Measurements from ENCODE around the gene GREM2.

GREM2 gene

GRCh38 chr1:240610636-240611035, 1.3 kb downstream of the GREM2 start:
- DNase-seq (ENCODE audit: low read depth) = no peak

DNA sequence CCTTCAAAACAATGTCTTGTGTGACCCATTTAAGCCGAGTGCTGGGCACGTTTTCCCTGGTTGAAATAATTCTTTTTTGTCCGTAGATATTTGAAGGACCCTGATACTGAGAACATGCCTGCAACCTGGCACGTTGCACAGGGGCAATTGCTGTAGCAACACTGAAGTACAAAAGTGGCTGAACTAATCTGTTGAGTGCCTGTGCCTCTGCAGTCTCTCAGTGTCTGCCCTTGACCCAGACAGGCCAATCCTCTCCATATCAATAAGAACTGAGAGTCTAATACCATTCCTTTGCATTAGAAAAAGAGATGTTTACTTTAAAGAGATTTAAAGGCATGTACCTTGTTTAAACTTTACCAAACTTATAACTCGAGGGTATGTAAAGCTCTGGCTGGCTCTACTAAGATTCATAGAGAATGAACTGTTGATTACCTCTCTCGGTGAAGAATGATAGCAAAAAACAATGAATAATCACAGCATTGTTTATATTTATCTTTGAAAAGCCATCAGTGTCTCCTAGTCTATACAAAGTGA, 2.4 kb downstream of the GREM2 start:
- no peak for DNase-seq (ENCODE audit: low read depth)

GRCh38 chr1:240608707-240609106, 3.2 kb downstream of the GREM2 start:
- peak; percentile 21 for DNase-seq (ENCODE audit: low read depth)

GRCh38 chr1:240607006-240607405, 4.9 kb downstream of the GREM2 start:
- no peak for DNase-seq (ENCODE audit: low read depth)

DNA sequence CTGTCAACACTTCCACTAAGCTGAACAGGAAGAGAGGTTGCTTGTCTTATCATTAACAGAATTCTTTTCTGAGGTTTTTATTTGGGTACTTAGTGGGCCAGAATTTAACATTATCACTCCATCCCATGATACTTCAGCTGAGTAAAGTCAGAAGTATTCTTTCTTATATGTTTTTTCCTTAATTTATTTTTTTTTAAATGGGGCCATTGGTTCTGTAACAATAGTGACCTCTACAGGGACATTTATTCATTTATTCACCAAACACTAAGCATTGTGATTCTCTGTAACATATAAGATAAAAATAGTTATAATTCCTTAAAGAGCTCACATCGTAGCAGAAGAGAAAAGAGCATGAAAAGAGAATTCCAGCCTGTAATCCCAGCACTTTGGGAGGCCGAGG, 9.8 kb downstream of the GREM2 start:
- DNase-seq (ENCODE audit: low read depth) = peak; percentile 20

DNA sequence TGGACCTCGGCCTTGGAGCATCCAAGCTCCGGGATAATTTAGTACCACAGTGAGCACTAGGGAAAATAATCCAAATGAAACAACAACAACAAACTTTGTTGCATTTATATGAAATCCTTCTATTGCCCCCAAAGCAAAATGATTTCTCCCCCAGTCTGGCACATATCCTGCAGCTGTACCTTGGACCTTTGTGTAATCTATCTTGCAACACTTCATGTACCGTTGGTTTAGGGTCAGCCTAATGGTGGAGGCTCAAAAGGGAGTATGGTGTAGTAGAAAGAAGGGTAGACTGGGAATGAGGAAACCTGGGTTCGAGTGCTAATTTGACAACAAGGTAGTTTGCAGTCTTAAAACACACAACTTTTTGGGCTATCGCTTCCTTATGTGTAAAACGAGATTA, 12.1 kb downstream of the GREM2 start:
- DNase-seq (ENCODE audit: low read depth) = no peak

DNA sequence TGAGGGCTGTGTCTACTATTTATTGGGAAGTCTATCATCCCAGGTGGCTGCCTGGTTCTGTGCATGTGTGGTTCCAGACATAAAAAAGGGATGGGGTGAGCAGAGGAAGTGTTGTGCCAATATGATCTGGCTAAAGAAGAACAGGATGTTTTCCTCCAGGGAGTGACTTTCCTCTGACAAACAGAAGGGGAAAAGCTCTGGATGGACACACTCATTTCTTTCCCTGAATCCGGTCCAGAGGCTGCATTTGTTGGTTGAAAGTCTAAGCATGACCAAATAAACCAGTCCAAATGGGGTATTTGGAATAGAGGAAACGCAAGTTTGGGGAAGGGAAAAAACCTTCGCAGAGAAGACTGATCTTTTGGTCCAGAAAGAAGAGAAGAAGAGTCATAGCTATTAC, 12.7 kb downstream of the GREM2 start:
- no peak for DNase-seq (ENCODE audit: low read depth)

DNA sequence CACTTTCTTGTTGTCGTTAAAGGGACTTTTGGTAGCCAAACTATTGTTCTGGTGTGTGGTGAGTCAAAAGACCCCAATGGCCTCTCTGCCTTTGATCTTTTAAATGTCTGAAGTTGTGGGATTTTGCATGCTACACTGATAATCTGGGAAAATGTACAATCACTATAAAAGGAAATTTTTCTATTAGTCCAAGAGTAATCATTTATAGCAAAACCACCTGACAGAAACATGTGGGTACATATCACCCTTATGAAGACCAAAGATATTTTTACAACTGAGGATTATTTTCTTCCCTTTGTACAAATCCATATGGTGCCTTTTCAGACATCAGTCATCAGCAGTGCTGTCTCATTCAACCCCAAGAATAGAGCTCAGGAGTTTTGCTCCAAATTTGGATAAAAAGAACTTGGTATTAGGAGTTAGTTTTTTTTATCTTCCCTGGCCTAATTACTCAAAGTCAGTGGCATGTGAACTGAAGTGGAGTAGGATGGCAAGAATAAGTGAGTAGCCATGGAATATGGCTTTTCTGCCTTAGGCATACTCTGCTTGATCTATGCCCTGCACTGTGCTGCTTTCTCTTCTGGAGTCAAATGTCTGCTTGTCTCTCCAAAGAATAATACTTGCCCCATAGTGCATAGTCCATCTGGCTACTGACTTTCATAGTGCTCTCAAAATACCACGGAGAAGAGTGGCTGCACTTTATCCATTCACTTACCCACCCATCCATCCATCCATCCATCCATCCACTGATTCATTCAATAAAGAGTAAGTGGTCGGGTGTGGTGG, 13.5 kb downstream of the GREM2 start:
- no peak for DNase-seq (ENCODE audit: low read depth)

GRCh38 chr1:240597153-240597745, 14.7 kb downstream of the GREM2 start:
- DNase-seq (ENCODE audit: low read depth) = peak; percentile 11

DNA sequence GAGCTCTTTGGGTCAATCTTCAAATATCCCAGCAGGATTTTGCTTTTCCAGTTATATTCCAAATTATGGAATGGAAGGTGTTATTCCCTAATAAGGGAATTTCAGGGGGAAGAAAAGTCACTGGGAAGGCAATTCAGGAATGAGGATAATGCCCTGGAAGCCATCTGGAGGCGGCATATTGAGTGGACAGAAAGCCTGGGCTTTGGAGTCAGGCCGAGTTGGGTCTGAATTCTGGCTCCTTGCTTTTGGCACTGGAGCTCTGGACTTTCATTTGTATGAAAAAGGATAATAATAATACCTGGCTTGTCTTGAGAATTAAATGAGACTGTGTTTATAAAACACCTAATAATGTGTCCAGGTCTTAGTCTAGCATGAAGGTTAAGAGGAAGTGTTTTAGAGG, 16.5 kb downstream of the GREM2 start:
- no peak for DNase-seq (ENCODE audit: low read depth)

DNA sequence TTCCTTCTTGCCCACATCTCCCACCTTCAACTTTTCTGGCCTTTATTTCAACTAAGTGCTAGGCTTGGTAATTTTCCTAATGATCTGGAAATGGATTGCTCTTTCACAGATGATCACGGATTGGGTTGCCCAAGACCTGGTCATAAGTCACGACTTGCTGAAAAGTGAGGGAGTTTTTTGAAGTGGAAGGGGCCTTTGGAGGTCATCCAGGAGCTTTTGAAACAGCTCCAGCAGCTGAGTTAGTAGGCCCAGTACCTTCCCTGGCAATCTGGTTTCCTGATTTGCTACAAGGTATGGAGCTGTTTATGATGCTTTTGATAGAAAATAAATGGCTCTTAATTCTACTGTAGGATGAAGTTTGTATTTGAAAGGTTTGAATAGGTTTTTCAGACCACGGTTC, 20.4 kb downstream of the GREM2 start:
- no peak for DNase-seq (ENCODE audit: low read depth)

- DNase-seq (ENCODE audit: low read depth) = no peak
Measured at GRCh38 chr1:240591078-240591477, 20.9 kb downstream of the GREM2 start.

DNA sequence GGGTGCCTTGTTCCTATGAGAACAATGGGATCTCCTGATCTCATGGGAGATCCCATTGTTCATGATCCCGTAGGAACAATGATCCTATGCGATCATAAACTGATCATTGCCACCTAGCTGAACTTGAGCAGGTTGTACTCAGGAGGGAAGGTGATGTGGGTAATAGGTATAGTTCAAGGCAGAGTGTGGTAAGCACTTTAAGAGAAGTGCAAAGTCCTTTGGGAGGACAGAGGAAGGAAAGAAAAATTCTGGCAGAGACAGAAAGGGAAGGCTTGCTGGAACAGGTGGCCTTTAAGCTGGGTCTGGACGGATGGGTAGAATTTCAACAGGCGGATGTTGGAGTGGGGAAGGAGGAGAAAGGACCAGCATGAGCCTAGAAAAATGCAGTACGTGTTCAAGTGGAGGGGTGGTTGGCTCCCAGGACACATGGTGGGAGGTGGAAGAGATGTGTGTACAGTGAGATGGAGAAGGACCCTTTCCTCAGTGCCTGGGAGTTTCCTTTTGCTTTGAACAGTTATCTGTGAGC, 22.3 kb downstream of the GREM2 start:
- no peak for DNase-seq (ENCODE audit: low read depth)

DNA sequence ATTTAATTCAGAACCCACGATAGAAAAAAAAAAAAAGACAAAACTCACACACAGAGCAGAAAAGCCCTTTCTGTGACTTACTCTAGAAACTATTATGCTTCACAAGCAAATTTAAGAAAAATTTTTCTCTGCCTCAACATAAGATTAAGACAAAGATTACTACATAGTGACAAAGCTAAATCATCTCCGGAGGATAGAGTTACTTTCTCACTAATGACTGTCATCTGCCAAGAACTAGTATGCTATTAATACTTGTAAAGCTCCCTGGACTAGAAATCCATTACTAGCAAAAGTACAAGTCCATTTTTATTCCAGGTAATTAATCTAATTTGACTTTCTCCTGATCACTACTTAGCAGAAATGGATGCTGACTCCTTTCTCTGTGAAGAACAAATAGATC, 25.9 kb downstream of the GREM2 start:
- no peak for DNase-seq (ENCODE audit: low read depth)

DNA sequence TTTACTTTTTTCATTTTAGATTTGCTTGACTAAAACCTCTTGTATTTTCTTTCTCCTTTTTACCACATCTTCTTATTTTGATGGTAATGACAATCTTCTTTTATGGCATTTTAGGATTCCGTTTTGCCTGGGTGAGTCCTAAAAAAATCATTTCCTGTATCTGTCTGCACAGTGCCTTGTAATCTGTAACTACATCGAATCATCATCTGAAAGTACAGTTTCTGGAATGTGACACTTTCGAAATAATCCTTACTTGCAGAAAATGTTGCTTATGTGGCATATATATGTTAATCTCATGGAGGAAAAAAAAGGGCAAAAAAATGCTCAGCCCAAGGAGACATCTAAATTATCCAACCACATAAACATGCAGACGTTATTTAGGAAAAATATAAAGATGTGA, 29.0 kb downstream of the GREM2 start:
- DNase-seq (ENCODE audit: low read depth) = no peak

GRCh38 chr1:240579511-240579910, 32.4 kb downstream of the GREM2 start:
- no peak for DNase-seq (ENCODE audit: low read depth)

GRCh38 chr1:240577095-240577494, 34.9 kb downstream of the GREM2 start:
- DNase-seq (ENCODE audit: low read depth) = no peak

DNA sequence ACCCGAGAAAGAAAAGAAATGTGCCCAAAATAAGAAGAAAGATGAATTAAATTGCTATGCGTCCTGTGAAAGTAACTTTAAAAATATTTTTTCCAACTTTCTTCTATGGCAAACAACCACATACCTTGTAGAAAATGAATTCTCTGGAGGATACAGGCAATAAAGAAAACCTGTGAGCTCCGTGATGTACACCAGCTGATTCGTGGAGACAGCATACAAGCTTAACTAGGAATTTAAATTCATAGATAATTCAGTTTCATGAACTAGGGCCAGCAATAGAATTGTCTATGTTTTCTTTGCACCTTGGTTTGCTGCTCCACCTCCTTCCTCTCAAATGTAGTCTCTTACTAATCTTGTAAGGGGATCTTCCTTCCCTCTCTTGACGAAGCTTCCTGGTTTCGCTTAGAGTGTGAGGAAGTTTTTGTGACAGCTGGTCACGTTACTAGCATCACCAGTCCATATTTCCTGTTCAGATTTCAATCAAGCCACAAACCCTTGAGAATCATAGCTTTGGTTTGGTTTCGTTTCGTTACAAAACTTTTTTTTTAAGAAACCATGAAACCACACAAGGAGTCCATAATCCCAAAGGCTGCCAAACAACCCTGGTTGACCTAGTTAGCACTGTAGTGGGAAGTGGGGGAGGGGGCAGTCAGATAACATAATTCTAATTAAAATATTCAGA, 35.8 kb downstream of the GREM2 start:
- peak; percentile 83 for DNase-seq (ENCODE audit: low read depth)

GRCh38 chr1:240572328-240572727, 39.6 kb downstream of the GREM2 start:
- DNase-seq (ENCODE audit: low read depth) = no peak

DNA sequence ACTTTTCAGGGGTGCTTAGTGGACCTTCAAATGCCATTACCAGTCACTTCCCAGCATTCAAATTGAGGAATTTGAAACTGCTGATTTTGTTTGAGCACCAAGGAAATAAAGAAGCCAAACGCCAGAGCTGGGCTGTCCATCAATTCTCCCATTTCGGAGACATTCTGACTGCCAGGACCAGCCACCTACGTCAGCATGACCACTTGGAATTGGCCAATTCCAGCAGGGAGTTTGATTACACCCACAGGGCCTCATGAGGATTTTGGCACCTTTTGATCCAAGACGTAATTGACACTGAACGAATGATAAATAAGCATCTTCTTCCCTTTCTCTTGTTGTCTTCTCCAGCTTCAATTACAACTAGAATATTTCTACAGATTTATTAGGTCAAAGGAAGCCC, 40.2 kb downstream of the GREM2 start:
- no peak for DNase-seq (ENCODE audit: low read depth)

- no peak for DNase-seq (ENCODE audit: low read depth)
Measured at GRCh38 chr1:240567066-240567465, 44.9 kb downstream of the GREM2 start.

DNA sequence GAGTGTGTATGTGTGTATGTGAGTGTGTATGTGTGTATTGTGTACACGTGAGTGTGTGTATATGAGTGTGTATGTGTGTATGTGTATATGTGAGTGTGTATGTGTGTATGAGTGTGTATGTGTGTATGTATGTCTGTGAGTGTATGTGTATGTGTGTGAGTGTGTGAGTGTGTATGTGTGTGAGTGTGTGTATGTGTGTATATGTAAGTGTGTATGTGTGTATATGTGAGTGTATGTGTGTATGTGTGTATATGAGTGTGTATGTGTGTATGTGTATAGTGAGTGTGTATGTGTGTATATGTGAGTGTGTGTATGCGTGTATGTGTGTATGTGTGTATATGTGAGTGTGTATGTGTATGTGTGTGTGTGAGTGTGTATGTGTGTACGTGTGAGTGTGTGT, 49.2 kb downstream of the GREM2 start:
- DNase-seq (ENCODE audit: low read depth) = no peak

- DNase-seq (ENCODE audit: low read depth) = peak; percentile 78
Measured at GRCh38 chr1:240562111-240562590, 49.8 kb downstream of the GREM2 start.

Data from iris pigment epithelial cell (primary cell).